Measurements from ENCODE around the gene GSG1L.

- TF ChIP-seq SPI1 (IDR thresholded peaks at IDR 0.05; ENCODE audit: low read depth, low read length) = no peak
- no peak for TF ChIP-seq POLR2AphosphoS5 (IDR thresholded peaks at IDR 0.05; ENCODE audit: low read depth, low read length)
Observed at GRCh38 chr16:27947696-27948095, 115.8 kb downstream of the GSG1L start.
